ENCODE results near the gene ASH1L.
"Not testable (repeated sequence)": the region's sequence is repeated elsewhere in the genome, so short reads cannot be mapped to it uniquely, and the experiment has no call there.

DNA sequence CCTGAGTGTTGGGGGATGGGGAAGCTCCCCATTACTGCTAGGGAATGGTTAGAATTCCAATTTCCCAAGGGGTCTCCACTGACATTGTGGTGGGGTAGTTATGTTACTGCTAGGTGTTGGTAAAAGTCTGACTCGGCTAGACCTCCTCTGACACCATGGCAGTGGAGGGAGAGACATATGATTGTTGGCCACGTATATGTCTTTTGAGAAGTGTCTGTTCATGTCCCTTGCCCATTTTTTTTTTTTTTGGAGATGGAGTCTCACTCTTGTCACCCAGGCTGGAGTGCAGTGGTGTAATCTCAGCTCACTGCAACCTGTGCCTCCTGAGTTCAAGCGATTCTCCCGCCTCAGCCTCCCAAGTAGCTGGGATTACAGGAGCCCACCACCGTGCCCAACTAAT lies 176.8 kb downstream of the ASH1L start:
- TF ChIP-seq, protein P1, sequence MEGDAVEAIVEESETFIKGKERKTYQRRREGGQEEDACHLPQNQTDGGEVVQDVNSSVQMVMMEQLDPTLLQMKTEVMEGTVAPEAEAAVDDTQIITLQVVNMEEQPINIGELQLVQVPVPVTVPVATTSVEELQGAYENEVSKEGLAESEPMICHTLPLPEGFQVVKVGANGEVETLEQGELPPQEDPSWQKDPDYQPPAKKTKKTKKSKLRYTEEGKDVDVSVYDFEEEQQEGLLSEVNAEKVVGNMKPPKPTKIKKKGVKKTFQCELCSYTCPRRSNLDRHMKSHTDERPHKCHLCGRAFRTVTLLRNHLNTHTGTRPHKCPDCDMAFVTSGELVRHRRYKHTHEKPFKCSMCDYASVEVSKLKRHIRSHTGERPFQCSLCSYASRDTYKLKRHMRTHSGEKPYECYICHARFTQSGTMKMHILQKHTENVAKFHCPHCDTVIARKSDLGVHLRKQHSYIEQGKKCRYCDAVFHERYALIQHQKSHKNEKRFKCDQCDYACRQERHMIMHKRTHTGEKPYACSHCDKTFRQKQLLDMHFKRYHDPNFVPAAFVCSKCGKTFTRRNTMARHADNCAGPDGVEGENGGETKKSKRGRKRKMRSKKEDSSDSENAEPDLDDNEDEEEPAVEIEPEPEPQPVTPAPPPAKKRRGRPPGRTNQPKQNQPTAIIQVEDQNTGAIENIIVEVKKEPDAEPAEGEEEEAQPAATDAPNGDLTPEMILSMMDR (IDR thresholded peaks at IDR 0.05), result not testable (repeated sequence)
- TF ChIP-seq POLR2AphosphoS5 (IDR thresholded peaks at IDR 0.05), result not testable (repeated sequence)

Data from breast epithelium (tissue), 3 donors.